Measurements from ENCODE around the gene CCDC141. TPM values are rescaled to one million over a fixed set of nuclear protein-coding genes. Genes with fewer than 3 reads are reported as not detected.
"Not testable (repeated sequence)": the region's sequence is repeated elsewhere in the genome, so short reads cannot be mapped to it uniquely, and the experiment has no call there.

Gene CCDC141
- total and polyA plus RNA-seq, 2 experiments from 2014 or later, result 3.0 to 7.2 TPM

DNA sequence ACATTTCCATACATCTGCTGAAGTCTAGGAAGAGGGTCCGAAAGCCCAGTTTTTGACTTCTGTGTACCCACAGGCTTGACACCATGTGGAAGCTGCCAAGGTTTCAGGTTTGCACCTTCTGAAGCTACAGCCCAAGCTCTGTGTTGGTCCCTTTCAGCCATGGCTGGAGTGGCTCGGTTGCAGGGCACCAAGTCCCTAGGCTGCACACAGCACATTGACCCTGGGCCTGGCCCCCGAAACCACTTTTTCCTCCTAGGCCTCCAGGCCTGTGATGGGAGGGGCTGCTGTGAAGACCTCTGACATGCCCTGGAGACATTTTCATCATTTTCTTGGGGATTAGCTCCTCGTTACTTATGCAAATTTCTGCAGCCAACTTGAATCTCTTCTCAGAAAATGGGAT is 55.7 kb downstream of the CCDC141 start:
- Histone ChIP-seq H3K4me2 (no peak overlapping the region), H4K20me1 (ENCODE audit: insufficient read depth, poor library complexity, severe bottlenecking) (no peaks in the 10 kb centered on the region), H3K4me3 (no peak overlapping the region), H3K9me3 (ENCODE audit: low read depth) (no peaks in the 10 kb centered on the region), H3K27ac (no peak overlapping the region), H3K36me3 (replicated peaks; ENCODE audit: insufficient read depth, low read depth) (no peaks in the 10 kb centered on the region), H3K79me2 (no peaks in the 10 kb centered on the region), H3K9me2 (replicated peaks; ENCODE audit: insufficient read depth) (no peaks in the 10 kb centered on the region), H2AFZ (no peak overlapping the region), H3K4me1 (ENCODE audit: insufficient read depth) (no peaks in the 10 kb centered on the region), H3K27me3 (no peaks in the 10 kb centered on the region)
- TF ChIP-seq, protein P1, sequence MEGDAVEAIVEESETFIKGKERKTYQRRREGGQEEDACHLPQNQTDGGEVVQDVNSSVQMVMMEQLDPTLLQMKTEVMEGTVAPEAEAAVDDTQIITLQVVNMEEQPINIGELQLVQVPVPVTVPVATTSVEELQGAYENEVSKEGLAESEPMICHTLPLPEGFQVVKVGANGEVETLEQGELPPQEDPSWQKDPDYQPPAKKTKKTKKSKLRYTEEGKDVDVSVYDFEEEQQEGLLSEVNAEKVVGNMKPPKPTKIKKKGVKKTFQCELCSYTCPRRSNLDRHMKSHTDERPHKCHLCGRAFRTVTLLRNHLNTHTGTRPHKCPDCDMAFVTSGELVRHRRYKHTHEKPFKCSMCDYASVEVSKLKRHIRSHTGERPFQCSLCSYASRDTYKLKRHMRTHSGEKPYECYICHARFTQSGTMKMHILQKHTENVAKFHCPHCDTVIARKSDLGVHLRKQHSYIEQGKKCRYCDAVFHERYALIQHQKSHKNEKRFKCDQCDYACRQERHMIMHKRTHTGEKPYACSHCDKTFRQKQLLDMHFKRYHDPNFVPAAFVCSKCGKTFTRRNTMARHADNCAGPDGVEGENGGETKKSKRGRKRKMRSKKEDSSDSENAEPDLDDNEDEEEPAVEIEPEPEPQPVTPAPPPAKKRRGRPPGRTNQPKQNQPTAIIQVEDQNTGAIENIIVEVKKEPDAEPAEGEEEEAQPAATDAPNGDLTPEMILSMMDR (IDR thresholded peaks at IDR 0.05; ENCODE audit: poor library complexity), result no peak
- TF ChIP-seq EZH2 (IDR thresholded peaks at IDR 0.05; ENCODE audit: borderline replicate concordance) (no peak), EZH2phosphoT487 (IDR thresholded peaks at IDR 0.05; ENCODE audit: low read depth, severe bottlenecking, unreplicated experiment) (no peak)
- 67% methylated on average over 4 of the region's 4 CpGs for WGBS (ENCODE audit: low lambda C conversion rate, missing lambda C conversion rate)
- DNase-seq (ENCODE audit: low spot score), result no peak

DNA sequence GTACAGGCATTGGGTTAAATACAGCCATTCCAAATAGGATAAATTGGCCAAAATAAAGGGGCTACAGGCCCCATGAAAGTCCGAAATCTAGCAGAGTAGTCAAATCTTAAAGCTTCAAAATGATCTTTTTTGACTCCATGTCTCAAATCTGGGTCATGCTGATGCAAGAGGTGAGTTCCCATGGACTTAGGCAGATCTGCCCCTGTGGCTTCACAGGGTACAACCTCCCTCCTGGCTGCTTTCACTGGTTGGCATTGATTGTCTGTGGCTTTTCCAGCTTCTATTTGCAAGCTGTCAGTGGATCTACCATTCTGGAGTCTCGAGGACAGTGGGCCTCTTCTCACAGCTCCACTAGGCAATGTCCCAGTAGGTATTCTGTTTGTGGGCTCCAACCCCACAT is 56.1 kb downstream of the CCDC141 start:
- Histone ChIP-seq H3K9me3 (ENCODE audit: low read depth) (no peaks in the 10 kb centered on the region), H3K4me2 (no peak overlapping the region), H3K9me2 (replicated peaks; ENCODE audit: insufficient read depth) (no peaks in the 10 kb centered on the region), H3K4me3 (no peak overlapping the region), H3K79me2 (no peaks in the 10 kb centered on the region), H3K36me3 (replicated peaks; ENCODE audit: insufficient read depth, low read depth) (no peaks in the 10 kb centered on the region), H4K20me1 (ENCODE audit: insufficient read depth, poor library complexity, severe bottlenecking) (no peaks in the 10 kb centered on the region), H2AFZ (no peak overlapping the region), H3K27ac (no peak overlapping the region), H3K4me1 (ENCODE audit: insufficient read depth) (no peaks in the 10 kb centered on the region), H3K27me3 (no peaks in the 10 kb centered on the region)
- DNase-seq (ENCODE audit: low spot score), result no peak
- 89% methylated on average over 2 of the region's 2 CpGs for WGBS (ENCODE audit: low lambda C conversion rate, missing lambda C conversion rate)
- TF ChIP-seq, protein P1 (IDR thresholded peaks at IDR 0.05; ENCODE audit: poor library complexity), result no peak
- no peak for TF ChIP-seq EZH2 (IDR thresholded peaks at IDR 0.05; ENCODE audit: borderline replicate concordance)
- no peak for TF ChIP-seq EZH2phosphoT487 (IDR thresholded peaks at IDR 0.05; ENCODE audit: low read depth, severe bottlenecking, unreplicated experiment)

- not testable (repeated sequence) for DNase-seq (ENCODE audit: low spot score); H2AFZ ChIP-seq; H3K4me2 ChIP-seq; H4K20me1 ChIP-seq (ENCODE audit: insufficient read depth, poor library complexity, severe bottlenecking); H3K79me2 ChIP-seq; H3K27me3 ChIP-seq; H3K27ac ChIP-seq; H3K4me1 ChIP-seq (ENCODE audit: insufficient read depth); H3K4me3 ChIP-seq; H3K9me2 ChIP-seq (replicated peaks; ENCODE audit: insufficient read depth); H3K36me3 ChIP-seq (replicated peaks; ENCODE audit: insufficient read depth, low read depth); H3K9me3 ChIP-seq (ENCODE audit: low read depth)
- WGBS (ENCODE audit: low lambda C conversion rate, missing lambda C conversion rate), result 93% methylated on average over 3 of the region's 3 CpGs
Observed at GRCh38 chr2:178992719-178993118, 57.2 kb downstream of the CCDC141 start.

GRCh38 chr2:178990533-178991241 is 59.2 kb downstream of the CCDC141 start:
- Histone ChIP-seq H2AFZ (no peak overlapping the region), H3K4me3 (no peak overlapping the region), H4K20me1 (ENCODE audit: insufficient read depth, poor library complexity, severe bottlenecking) (no peaks in the 10 kb centered on the region), H3K9me3 (ENCODE audit: low read depth) (no peaks in the 10 kb centered on the region), H3K4me1 (ENCODE audit: insufficient read depth) (no peaks in the 10 kb centered on the region), H3K9me2 (replicated peaks; ENCODE audit: insufficient read depth) (no peaks in the 10 kb centered on the region), H3K27me3 (no peaks in the 10 kb centered on the region), H3K4me2 (no peak overlapping the region), H3K36me3 (replicated peaks; ENCODE audit: insufficient read depth, low read depth) (no peaks in the 10 kb centered on the region), H3K27ac (no peak overlapping the region), H3K79me2 (no peaks in the 10 kb centered on the region)
- DNase-seq (ENCODE audit: low spot score), result no peak
- WGBS (ENCODE audit: low lambda C conversion rate, missing lambda C conversion rate), result 88% methylated on average over 4 of the region's 4 CpGs
- no peak for TF ChIP-seq EZH2 (IDR thresholded peaks at IDR 0.05; ENCODE audit: borderline replicate concordance)
- TF ChIP-seq, protein P1 (IDR thresholded peaks at IDR 0.05; ENCODE audit: poor library complexity), result no peak
- no peak for TF ChIP-seq EZH2phosphoT487 (IDR thresholded peaks at IDR 0.05; ENCODE audit: low read depth, severe bottlenecking, unreplicated experiment)

DNA sequence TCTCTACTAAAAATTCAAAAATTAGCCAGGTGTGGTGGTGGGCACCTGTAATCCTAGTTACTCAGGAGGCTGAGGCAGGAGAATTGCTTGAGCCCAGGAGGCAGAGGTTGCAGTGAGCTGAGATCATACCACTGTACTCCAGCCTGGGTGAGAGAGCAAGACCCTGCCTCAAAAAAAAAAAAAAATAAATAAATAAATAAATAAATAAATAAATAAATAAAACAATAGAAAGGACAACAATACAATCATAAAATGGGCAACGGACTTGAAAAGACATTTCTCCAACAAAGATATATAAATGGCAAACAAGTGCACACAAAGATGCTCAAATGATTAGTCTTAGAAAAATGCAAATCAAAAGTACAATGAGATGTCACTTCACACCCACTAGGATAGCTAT is 60.5 kb downstream of the CCDC141 start:
- H3K4me3 ChIP-seq; DNase-seq (ENCODE audit: low spot score); H3K79me2 ChIP-seq; H3K4me1 ChIP-seq (ENCODE audit: insufficient read depth); H3K9me2 ChIP-seq (replicated peaks; ENCODE audit: insufficient read depth); H3K27me3 ChIP-seq; H3K36me3 ChIP-seq (replicated peaks; ENCODE audit: insufficient read depth, low read depth); H2AFZ ChIP-seq; H3K9me3 ChIP-seq (ENCODE audit: low read depth); H3K4me2 ChIP-seq; H4K20me1 ChIP-seq (ENCODE audit: insufficient read depth, poor library complexity, severe bottlenecking); H3K27ac ChIP-seq: not testable (repeated sequence)
- 97% methylated on average over 1 of the region's 1 CpG for WGBS (ENCODE audit: low lambda C conversion rate, missing lambda C conversion rate)

- not testable (repeated sequence) for H3K9me2 ChIP-seq (replicated peaks; ENCODE audit: insufficient read depth); H4K20me1 ChIP-seq (ENCODE audit: insufficient read depth, poor library complexity, severe bottlenecking); H3K4me2 ChIP-seq; H3K27ac ChIP-seq; H3K79me2 ChIP-seq; H3K9me3 ChIP-seq (ENCODE audit: low read depth); H3K36me3 ChIP-seq (replicated peaks; ENCODE audit: insufficient read depth, low read depth); H3K27me3 ChIP-seq; H3K4me1 ChIP-seq (ENCODE audit: insufficient read depth); H3K4me3 ChIP-seq; DNase-seq (ENCODE audit: low spot score); H2AFZ ChIP-seq
- WGBS (ENCODE audit: low lambda C conversion rate, missing lambda C conversion rate), result 88% methylated on average over 8 of the region's 10 CpGs
Observed at GRCh38 chr2:178982652-178983051, 67.3 kb downstream of the CCDC141 start.

Measured in hepatocyte (in vitro differentiated cells).